Pancreas (tissue), 10 donors: ENCODE data around the gene L2HGDH. TPM values are rescaled to one million over a fixed set of nuclear protein-coding genes. Genes with fewer than 3 reads are reported as not detected.
A peak's percentile ranks its signal among the peaks of the same experiment; 100 is the strongest.

Experiments used
- ATAC-seq, 4 donors: fragments of 200-7000 bp; cut with Tn5 transposase; one replicate each; pipeline versions ENCODE4 v1.8.0 to v1.9.1; 2020; ENCODE audit warnings: mild to moderate bottlenecking in 4 of 4, moderate library complexity in 4 of 4
- DNase-seq, 6 donors: peaks; one replicate each; pipeline ENCODE4 v3.0.0-alpha.2; 2020
- FAIRE-seq: peaks from 2 replicates; lab custom pipeline; 2012; peaks lifted over from hg19 to GRCh38; lab: Jason Lieb, UNC
- H3K27ac ChIP-seq, 4 donors: fragments of 200-600 bp; sonication (generic); 1 replicate in 3 of 4; 2 replicates in 1 of 4; pipeline versions ENCODE4 v1.5.0 to v1.8.0; 2020
- H3K27me3 ChIP-seq, 4 donors: fragments of 200-600 bp; one replicate each; pipeline ENCODE4 v1.8.0; 2021
- H3K36me3 ChIP-seq, 3 donors: fragments of 200-600 bp; sonication (generic) in 1 of 3; one replicate each; pipeline versions ENCODE4 v1.5.0 to v1.8.0; 2020 to 2021
- H3K4me1 ChIP-seq, 3 donors: fragments of 200-600 bp; one replicate each; pipeline ENCODE4 v1.8.0; 2021
- H3K4me3 ChIP-seq, 4 donors: fragments of 200-600 bp; sonication (generic) in 2 of 4; one replicate each; pipeline versions ENCODE4 v1.5.0 to v1.8.0; 2020 to 2021
- H3K9me3 ChIP-seq, 4 donors: fragments of 200-600 bp; one replicate each; pipeline ENCODE4 v1.8.0; 2021
- CTCF ChIP-seq, 4 donors: fragments of 200-600 bp; sonication (generic) in 3 of 4; IDR thresholded peaks; one replicate each; pipeline versions ENCODE4 v1.5.0 to v1.8.0; 2021; ENCODE audit warnings: antibody characterized with exemption in 4 of 4
- WGBS, 2 donors: extraction: QIAGEN DNeasy Blood & Tissue Kit; methylation state at CpG; one replicate each; pipeline ENCODE4 v1.1.7; 2013; 5-methylcytosine and 5-hydroxymethylcytosine counted together
- intact Hi-C, 3 donors: fragments of 100-400 bp; cut with DNase I; formaldehyde crosslinking; loops; one replicate each; pipeline versions ENCODE4 v1.11.1 to v1.14.2; 2022
- polyA plus RNA-seq, 2 donors: library from polyadenylated mRNA; stranded (reverse); fragments of 200-250 nt; gene quantifications; one replicate each; pipeline ENCODE4 v1.2.3, GENCODE V29; 2013
- total RNA-seq, 6 donors: library from RNA; stranded (reverse); fragmentation: NEBNext Ultra II Directional in 4 of 6; extraction: Animal tissue kit (Norgen Biotek cat#: 25700) in 4 of 6; gene quantifications; one replicate each; pipeline versions ENCODE4 v1.2.1 to v1.2.4, GENCODE V29; 2021 to 2023
- donor health status: healthy with polysubstance abuse.
- donor health status: DM: no; HTN: no; CAD: no; lungs with moderate emphysema.
- donor health status: DM: no; HTN: no; CAD: no.
- donor health status: control.
- donor health status: control.
- donor health status: Bipolar disorder and iron deficiency.
- donor health status: DM: yes; HTN: yes; CAD: no.
- donor health status: DM: no; HTN: no; CAD: no.
- donor health status: DM: no; HTN: no; CAD: no.
- donor health status: DM: yes; HTN: yes; CAD: no.

The L2HGDH gene
- total and polyA plus RNA-seq, 8 donors: 0.99 to 5.1 (median 3.4) TPM

GRCh38 chr14:50311337-50311971 is 575 bp downstream of the L2HGDH start:
- 2% methylated on average over 18 of the region's 18 CpGs for WGBS, 2 donors
- intact Hi-C loops: loop anchor here in 1 of 3 donors (10.0 kb wide), 1 partner anchor 463 kb away; no protein-coding TSS in a partner anchor
- DNase-seq (no peak), FAIRE-seq (no peak), ATAC-seq (peak in 1 of 4 donors; percentile 1)
- Histone ChIP-seq H3K4me3 (peak overlapping the region; percentile 51 to 93 (median 78)), H3K9me3 (no peaks in the 10 kb centered on the region), H3K36me3 (no peaks in the 10 kb centered on the region), H3K27me3 (no peaks in the 10 kb centered on the region), H3K4me1 (peaks cover 8 to 13% (median 10%) of the 10 kb centered on the region in 3 donors), H3K27ac (peak overlapping the region; percentile 83 to 91 (median 89))
- peak in 1 of 4 donors; percentile 18 for TF ChIP-seq CTCF (IDR thresholded peaks at IDR 0.05)

GRCh38 chr14:50310445-50310844 is 1.6 kb downstream of the L2HGDH start:
- DNase-seq (no peak), ATAC-seq (no peak), FAIRE-seq (no peak)
- H3K4me3 ChIP-seq: no peak overlapping the region
- no peaks in the 10 kb centered on the region for H3K36me3 ChIP-seq
- WGBS, 2 donors: 89 to 94% methylated on average over 4 of the region's 4 CpGs
- H3K27me3 ChIP-seq: no peaks in the 10 kb centered on the region
- H3K9me3 ChIP-seq: no peaks in the 10 kb centered on the region
- H3K4me1 ChIP-seq: peaks cover 8 to 13% (median 10%) of the 10 kb centered on the region in 3 donors
- intact Hi-C loops: loop anchor here in 1 of 3 donors (10.0 kb wide), 1 partner anchor 464 kb away; no protein-coding TSS in a partner anchor
- no peak for TF ChIP-seq CTCF (IDR thresholded peaks at IDR 0.05)
- H3K27ac ChIP-seq: no peak overlapping the region

GRCh38 chr14:50308363-50308915 is 3.6 kb downstream of the L2HGDH start:
- ATAC-seq (no peak), FAIRE-seq (no peak), DNase-seq (no peak)
- Histone ChIP-seq H3K4me1 (peaks cover 5 to 10% (median 8%) of the 10 kb centered on the region in 3 donors), H3K36me3 (no peaks in the 10 kb centered on the region), H3K9me3 (no peaks in the 10 kb centered on the region), H3K4me3 (no peak overlapping the region), H3K27me3 (no peaks in the 10 kb centered on the region), H3K27ac (no peak overlapping the region)
- 79 to 83% methylated on average over 4 of the region's 4 CpGs for WGBS, 2 donors
- TF ChIP-seq CTCF (IDR thresholded peaks at IDR 0.05): no peak
- intact Hi-C loops: no loop called here

GRCh38 chr14:50303744-50304471 is 8.1 kb downstream of the L2HGDH start:
- FAIRE-seq (no peak), ATAC-seq (peak; percentile 81 to 92 (median 90))

More at GRCh38 chr14:50303744-50304471, 8.1 kb downstream of the L2HGDH start:
- H3K9me3 ChIP-seq: no peaks in the 10 kb centered on the region
- H3K4me3 ChIP-seq: no peak overlapping the region
- no peaks in the 10 kb centered on the region for H3K27me3 ChIP-seq
- WGBS, 2 donors: 63 to 65% methylated on average over 8 of the region's 8 CpGs
- no peak overlapping the region for H3K27ac ChIP-seq
- H3K4me1 ChIP-seq: no peaks in the 10 kb centered on the region
- intact Hi-C loops: no loop called here
- DNase-seq: peak in 3 of 6 donors; percentile 32 to 35 (median 34)
- TF ChIP-seq CTCF (IDR thresholded peaks at IDR 0.05): no peak
- no peaks in the 10 kb centered on the region for H3K36me3 ChIP-seq
